ENCODE data around the gene TPSB2. TPM values are rescaled to one million over a fixed set of nuclear protein-coding genes. Genes with fewer than 3 reads are reported as not detected.
"Not testable (repeated sequence)": the region's sequence is repeated elsewhere in the genome, so short reads cannot be mapped to it uniquely, and the experiment has no call there.

Gene TPSB2
- total RNA-seq, 1 experiment from 2014 or later, result 0.44 TPM

- TF ChIP-seq CDX4 (CRISPR knock-in tag; IDR thresholded peaks at IDR 0.05; ENCODE audit: borderline replicate concordance), result no peak
These were observed 42.6 kb upstream of the TPSB2 start (continued) for GRCh38 chr16:1272453-1273198.

GRCh38 chr16:1271724-1272413 lies 41.9 kb upstream of the TPSB2 start:
- H3K9me3 Mint-ChIP-seq; ATAC-seq; DNase-seq (ENCODE audit: low spot score); H3K4me3 Mint-ChIP-seq; H3K36me3 Mint-ChIP-seq; H3K4me1 Mint-ChIP-seq; POLR2A ChIA-PET; CTCF ChIA-PET; H3K27ac Mint-ChIP-seq; H3K27me3 Mint-ChIP-seq (ENCODE audit: low read depth): not testable (repeated sequence)
- TF ChIP-seq GABPB1 (CRISPR knock-in tag; IDR thresholded peaks at IDR 0.05), result 0 out of 2 replicates have a peak, but pooled peaks have one; percentile 32

- Mint-ChIP-seq H3K9me3 (peaks cover 2% of the 10 kb centered on the region), H3K27ac (no peak overlapping the region), H3K4me3 (no peak overlapping the region), H3K4me1 (peaks cover 3% of the 10 kb centered on the region), H3K36me3 (no peaks in the 10 kb centered on the region), H3K27me3 (ENCODE audit: low read depth) (peaks cover 6% of the 10 kb centered on the region; the same call in 1 of the 2 replicates)
- POLR2A ChIA-PET, result no interaction called here
- ATAC-seq, result no peak
- TF ChIP-seq JAZF1 (CRISPR knock-in tag; IDR thresholded peaks at IDR 0.05) (no peak), MXD4 (CRISPR knock-in tag; IDR thresholded peaks at IDR 0.05; ENCODE audit: borderline replicate concordance) (no peak), MLX (CRISPR knock-in tag; IDR thresholded peaks at IDR 0.05) (no peak), ZNF281 (CRISPR knock-in tag; IDR thresholded peaks at IDR 0.05) (no peak), PRDM15 (CRISPR knock-in tag; IDR thresholded peaks at IDR 0.05) (no peak), ZNF532 (CRISPR knock-in tag; IDR thresholded peaks at IDR 0.05; ENCODE audit: borderline replicate concordance) (no peak), ZBTB43 (CRISPR knock-in tag; IDR thresholded peaks at IDR 0.05) (no peak), FOXP4 (CRISPR knock-in tag; IDR thresholded peaks at IDR 0.05) (no peak)
- CTCF ChIA-PET, result no interaction called here
- DNase-seq (ENCODE audit: low spot score), result no peak
These were observed 41.4 kb upstream of the TPSB2 start for GRCh38 chr16:1271380-1271723.
